ENCODE measurements around the gene ZNRF3.
"Not testable (repeated sequence)": the region's sequence is repeated elsewhere in the genome, so short reads cannot be mapped to it uniquely, and the experiment has no call there.

Gene ZNRF3

GRCh38 chr22:28908810-28909209 lies 25.4 kb downstream of the ZNRF3 start:
- not testable (repeated sequence) for DNase-seq (ENCODE audit: low spot score)

DNA sequence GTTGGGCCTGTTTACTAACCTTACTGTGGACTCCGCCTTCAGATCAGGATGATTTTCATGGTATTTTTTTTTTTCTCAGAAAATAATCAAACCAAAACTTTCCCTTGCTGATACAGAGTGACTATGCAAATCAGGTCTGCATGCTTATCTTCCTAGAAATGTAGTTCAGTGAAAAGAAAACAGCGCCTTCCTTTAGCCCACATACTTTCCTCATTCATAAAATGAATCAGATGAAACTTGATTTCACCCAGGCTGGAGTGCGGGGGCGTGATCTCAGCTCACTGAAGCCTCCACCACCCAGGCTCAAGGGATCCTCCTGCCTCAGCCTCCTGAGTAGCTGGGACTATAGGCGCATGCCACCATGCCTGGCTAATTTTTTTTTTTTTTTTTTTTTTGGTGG lies 26.0 kb downstream of the ZNRF3 start:
- no peak for DNase-seq (ENCODE audit: low spot score)

DNA sequence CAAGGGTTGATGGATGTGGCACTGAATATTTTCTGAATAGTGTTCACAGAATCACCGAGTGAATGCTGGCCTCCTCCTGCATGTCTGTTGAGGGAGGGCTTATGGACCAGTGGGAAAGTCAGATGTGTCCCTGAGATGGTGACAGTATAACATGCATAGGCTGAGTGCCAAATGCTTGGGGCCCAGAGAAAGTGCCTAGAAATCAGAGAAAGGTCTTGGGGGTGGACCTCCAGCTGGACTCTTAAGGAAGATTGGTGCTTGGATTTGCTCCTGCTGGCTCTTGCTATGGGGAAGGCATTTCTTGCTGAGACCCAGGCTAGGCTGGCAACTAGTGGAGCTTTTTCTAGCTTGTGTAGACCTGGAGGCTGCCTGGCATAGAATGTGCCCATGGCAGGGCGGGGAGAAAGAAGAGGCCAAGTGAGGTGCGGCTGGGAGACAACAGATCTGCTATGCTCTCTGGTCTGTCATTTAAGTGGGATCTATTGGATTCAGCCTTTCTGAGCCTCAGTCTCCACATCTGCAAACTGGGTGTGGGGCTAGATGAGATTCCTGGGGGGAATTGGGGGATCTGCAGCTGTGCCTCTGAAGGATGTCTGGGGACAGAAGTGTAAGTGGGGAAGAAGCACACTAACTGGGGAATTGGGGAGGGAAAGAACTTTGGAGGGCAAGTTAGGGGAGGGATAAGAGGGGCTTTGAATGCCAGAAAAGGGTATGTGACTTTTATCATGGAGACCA lies 27.4 kb downstream of the ZNRF3 start:
- DNase-seq (ENCODE audit: low spot score) = no peak

DNA sequence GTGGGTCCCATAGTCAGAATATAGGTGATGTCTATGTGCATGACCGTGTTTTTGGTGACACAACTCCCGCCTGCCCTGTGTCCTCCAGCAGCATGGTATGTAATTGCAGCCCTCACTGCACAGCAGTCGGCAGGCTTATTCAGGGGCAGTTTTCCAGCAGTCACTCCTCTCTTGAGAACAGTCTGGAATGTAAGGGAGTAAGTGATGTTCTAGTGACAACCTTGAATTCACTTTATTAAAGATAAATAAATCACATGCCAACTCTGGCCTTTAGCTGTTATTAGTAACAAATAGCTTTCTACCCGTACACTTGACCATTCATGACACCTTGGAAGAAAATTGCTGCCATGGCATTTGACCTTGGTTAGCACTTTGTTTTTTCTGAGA lies 27.9 kb downstream of the ZNRF3 start:
- no peak for DNase-seq (ENCODE audit: low spot score)

- no peak for DNase-seq (ENCODE audit: low spot score)
Measured at GRCh38 chr22:28911777-28912669, 28.7 kb downstream of the ZNRF3 start.

DNA sequence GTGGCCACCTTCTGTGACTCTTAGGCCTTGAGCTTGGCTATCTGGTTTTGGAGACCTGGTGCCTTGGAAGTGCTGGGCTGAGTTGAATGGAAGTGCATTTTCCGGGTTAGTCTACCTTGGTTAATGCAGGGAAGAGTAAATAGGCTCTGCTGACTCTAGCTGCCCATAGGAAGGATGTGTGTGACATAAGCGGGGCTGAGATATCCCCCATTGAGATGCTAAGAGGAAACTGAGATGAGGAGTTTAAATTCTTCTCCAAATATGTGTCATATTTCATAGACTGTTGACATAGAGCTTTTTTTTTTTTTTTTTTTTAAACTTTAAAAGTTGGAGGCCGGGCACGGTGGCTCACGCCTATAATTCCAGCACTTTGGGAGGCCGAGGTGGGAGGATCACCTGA lies 30.8 kb downstream of the ZNRF3 start:
- no peak for DNase-seq (ENCODE audit: low spot score)

- DNase-seq (ENCODE audit: low spot score) = no peak
Measured at GRCh38 chr22:28915969-28916368, 32.6 kb downstream of the ZNRF3 start.

GRCh38 chr22:28917747-28918549 lies 34.6 kb downstream of the ZNRF3 start:
- DNase-seq (ENCODE audit: low spot score) = no peak

GRCh38 chr22:28918550-28919271 lies 35.3 kb downstream of the ZNRF3 start:
- no peak for DNase-seq (ENCODE audit: low spot score)

DNA sequence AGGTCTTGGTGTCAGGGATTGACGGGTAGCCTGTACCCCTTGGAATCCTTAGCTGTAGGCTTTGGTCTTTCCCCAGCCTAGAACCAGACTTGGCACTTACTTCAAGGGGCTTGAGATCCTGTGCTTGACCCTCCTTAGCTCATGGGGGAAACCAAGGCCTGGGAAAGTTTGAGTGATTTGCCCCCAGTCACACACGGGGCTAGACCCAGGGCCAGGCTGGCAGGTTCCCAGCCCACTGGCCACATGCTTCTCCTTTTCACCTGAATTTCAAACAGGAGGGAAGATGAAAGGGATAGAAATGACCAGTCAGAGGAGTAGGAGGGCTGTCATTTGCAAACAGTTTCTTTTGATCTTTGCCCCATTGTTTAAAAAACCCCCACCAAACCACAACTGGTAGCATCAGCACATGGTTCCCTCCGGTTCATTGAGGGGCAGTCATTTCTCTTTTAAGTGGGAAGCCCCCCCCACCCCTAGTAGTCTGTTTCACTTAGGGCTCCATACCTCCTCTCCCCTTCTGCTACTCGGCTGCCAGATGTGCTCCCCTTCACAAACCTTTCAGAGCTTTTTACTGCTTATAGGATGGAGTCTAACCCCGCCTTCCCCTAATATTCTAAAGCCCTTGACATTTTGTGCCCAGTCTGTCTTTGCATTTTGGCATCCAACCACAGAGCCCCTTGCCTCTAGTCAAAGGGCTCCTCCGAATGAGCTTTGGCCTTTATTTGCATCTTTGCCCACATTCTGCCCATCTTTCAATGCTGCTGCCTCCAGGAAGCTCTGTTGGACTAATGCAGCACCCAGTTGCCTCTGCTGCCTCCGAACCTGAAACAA lies 37.6 kb downstream of the ZNRF3 start:
- DNase-seq (ENCODE audit: low spot score) = no peak

GRCh38 chr22:28921585-28921879 lies 38.2 kb downstream of the ZNRF3 start:
- DNase-seq (ENCODE audit: low spot score) = no peak

GRCh38 chr22:28922540-28923244 lies 39.3 kb downstream of the ZNRF3 start:
- no peak for DNase-seq (ENCODE audit: low spot score)

- DNase-seq (ENCODE audit: low spot score) = no peak
Measured at GRCh38 chr22:28923826-28924732, 40.7 kb downstream of the ZNRF3 start.

DNA sequence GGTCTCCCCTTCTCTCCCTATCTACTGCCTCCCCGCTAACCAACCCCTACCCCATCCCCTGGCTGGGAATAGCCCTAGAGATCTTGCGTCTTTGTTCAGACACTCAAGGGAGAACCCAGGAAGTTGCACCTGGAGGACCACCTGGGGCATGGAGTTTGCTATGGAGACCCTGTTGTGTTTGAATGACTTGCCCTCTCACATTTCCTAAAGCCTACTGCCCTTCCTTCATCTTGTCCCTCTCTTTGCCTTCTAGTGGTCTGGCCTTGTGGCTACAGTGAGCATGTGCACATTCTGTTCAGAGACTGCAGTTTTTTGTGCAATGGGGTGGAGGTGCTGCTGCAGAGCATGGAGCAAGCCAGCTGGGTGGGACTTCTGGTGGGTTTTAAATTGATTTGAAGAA lies 42.5 kb downstream of the ZNRF3 start:
- no peak for DNase-seq (ENCODE audit: low spot score)

DNA sequence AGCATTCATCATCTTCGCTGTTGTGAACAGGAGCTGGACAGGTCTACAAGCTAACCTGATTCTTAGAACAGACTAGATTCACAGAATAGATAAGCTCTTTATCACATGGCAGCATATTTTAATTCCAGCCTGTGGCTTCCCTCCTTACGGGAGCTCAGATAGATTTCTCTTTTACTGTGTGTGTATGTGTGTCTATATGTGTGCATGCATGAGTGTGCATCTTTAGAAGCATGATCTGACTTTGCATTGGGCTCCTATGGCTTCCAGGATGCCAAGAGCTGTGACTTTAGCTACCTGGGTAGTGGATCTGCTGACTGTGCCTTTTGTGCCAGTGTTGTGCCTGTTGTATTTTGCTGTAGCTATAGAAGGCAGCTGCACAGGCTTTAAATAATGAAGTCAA lies 44.3 kb downstream of the ZNRF3 start:
- DNase-seq (ENCODE audit: low spot score) = no peak

DNA sequence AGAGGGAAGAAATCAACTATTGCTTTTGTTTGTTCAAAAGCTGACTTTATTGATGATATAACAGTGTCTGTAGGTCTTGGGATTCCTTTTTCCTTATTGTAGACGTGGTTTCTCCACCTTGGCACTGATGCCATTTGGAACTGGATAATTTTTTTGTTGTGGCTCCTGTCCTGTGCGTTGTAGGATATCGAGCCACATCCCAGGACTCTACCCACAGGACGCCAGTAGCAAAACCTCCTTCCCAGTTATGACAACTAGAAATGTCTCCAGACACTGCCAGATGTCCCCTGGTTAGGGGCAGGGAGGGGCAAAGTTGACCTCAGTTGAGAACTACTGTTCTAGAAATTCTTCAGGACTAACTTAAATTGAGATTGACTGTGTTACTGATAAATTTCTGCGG lies 45.8 kb downstream of the ZNRF3 start:
- DNase-seq (ENCODE audit: low spot score) = no peak

DNA sequence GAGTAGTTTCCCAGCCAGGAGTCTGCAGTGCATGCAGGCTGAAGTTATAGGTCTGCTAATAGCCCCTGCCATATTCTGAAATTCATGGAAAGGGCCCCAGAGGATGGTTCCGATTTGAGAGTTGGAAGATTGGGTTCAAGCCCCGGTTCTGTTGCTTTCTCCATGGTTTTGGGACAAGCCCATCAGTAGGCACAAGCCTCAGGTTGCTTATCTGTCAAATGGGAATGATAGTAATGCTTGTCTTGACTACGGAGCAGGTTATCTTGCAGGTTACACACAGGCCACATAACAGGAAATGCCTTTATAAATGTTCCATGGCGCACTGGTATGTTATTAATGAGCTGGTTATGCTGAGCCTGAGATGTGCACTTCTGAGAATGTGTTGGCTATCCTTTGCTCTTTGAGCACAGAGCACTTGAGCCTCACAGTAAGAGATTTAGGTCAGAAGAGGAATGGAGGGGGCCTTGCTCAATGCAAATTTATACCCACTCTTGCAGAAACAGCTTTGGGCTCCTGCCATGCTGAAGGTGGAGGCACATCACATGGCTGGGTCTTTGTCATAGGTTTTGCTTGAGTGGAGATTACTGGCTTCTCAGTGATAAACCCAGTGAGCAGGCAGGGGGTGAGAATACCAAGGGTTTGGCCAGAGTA lies 47.1 kb downstream of the ZNRF3 start:
- no peak for DNase-seq (ENCODE audit: low spot score)

DNA sequence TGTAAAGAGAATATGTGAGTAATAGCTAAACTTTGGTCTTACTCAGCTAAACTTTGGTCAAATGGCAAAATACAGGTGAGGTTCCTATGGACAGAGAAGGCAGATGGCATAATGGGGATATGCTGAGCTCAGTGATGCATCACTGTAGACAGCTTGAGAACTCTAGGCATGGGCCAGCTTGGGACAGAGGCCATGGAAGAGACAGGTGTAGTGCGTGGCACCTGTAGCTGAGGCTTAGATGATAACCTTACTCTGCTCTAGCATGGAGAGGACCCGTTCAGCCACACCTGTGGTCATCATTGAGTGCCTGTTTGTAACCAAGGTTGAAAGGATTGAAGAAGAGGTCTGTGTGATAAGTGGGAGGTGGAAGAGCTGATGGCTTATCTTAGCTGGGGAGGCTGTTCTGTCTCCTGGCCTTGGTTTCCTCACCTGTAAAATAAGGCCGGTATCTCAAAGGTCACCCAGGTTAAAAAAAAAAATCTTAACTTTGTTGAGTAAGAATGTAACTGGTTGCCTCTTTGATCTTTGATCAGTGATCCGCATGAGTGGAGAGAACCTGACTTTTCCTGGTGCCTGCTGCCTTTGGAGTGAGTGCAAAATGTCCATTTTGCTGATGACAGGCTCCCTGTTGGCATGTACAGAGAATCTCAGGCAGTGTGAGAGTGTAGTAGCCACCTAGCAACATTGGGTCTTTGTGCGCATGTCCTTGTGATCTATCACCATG lies 48.6 kb downstream of the ZNRF3 start:
- no peak for DNase-seq (ENCODE audit: low spot score)
